ENCODE data around the gene GUCY1A1.

The GUCY1A1 gene

DNA sequence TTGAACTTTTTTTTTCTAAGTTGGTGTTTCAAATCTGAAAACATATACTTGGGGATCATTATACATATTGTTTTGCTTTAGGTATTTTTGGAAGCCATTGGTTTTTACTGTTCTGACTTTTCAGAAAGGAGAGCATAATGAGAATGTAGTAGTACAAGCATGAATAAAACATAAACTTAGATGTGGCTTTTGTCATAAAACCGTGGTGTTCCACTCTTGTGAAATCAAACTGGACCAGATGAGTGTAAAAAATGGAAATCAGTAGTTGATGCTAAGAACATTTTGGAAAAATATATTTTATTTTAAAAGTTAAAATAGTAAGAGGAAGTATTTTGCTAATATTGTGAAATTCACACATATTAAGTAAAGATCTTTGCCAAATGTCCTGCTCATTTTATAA, 29.6 kb downstream of the GUCY1A1 start:
- TF ChIP-seq CTCF (IDR thresholded peaks at IDR 0.05; ENCODE audit: low read depth, low read length), result no peak
- no peak overlapping the region for H3K4me3 ChIP-seq (ENCODE audit: low read depth, low read length)
- in situ Hi-C loops (cut with HindIII; ENCODE audit: low sequenced_read_pairs), result no loop called here
- no peak for DNase-seq (ENCODE audit: low read depth, low spot score)

- DNase-seq (ENCODE audit: low read depth, low spot score), result no peak
- TF ChIP-seq CTCF (IDR thresholded peaks at IDR 0.05; ENCODE audit: low read depth, low read length), result no peak
- H3K4me3 ChIP-seq (ENCODE audit: low read depth, low read length), result no peak overlapping the region
- in situ Hi-C loops (cut with HindIII; ENCODE audit: low sequenced_read_pairs), result no loop called here
Observed at GRCh38 chr4:155696726-155697125, 30.1 kb downstream of the GUCY1A1 start.

DNA sequence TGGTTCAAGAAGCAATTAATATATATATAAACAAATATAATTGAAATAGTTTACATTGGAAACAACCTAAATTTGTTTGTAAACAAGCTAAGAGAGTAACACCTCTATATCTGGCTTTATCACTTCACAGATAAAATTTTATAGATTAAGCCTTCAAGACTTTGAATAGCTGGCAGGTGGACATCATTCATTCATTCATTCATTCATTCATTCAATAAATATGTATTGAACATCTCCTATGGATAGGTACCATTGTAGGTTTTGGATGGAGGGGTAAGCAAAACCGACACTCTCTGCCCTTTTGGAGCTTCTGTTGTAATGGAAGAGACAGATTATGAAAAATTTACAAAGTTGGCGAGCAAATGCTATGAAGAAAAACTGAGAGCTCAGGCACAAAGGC, 35.2 kb downstream of the GUCY1A1 start:
- DNase-seq (ENCODE audit: low read depth, low spot score), result no peak
- TF ChIP-seq CTCF (IDR thresholded peaks at IDR 0.05; ENCODE audit: low read depth, low read length), result no peak
- in situ Hi-C loops (cut with HindIII; ENCODE audit: low sequenced_read_pairs), result no loop called here
- no peak overlapping the region for H3K4me3 ChIP-seq (ENCODE audit: low read depth, low read length)

DNA sequence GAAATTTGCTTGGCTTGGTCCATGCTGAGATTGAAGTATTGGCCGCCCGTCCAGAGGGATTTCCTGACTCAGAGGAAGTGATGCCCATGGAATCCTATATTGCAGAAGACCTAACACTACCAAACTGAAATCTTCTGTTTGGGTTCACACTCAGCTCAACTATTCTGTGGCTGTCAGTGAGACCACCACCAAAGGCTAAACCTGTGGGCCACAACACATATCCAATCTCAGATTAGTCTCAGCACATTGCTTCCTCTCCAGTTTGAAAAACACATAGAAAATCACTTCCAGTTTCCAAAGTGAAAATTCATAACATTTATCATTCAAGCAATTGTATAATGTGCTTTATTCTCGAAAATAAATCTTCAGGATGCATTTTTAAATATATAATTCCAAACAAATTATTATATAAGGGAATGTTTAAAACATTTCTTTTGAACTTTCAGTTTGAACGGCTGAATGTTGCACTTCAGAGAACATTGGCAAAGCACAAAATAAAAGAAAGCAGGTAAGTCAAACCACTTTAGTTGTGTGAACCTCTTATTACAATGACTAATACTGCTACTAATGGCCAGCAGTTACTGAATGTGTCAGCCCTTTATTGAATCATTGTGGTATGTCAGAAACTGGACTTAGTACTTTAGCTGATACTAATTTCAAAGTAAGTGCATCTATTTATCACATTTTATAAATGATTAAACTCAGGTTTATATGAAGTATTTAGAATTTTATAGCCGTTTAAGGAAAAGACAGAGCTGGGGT, 37.0 kb downstream of the GUCY1A1 start:
- DNase-seq (ENCODE audit: low read depth, low spot score), result peak; percentile 12
- in situ Hi-C loops (cut with HindIII; ENCODE audit: low sequenced_read_pairs), result no loop called here
- TF ChIP-seq CTCF (IDR thresholded peaks at IDR 0.05; ENCODE audit: low read depth, low read length), result no peak
- no peak overlapping the region for H3K4me3 ChIP-seq (ENCODE audit: low read depth, low read length)

- H3K4me3 ChIP-seq (ENCODE audit: low read depth, low read length), result no peak overlapping the region
- in situ Hi-C loops (cut with HindIII; ENCODE audit: low sequenced_read_pairs), result no loop called here
- no peak for DNase-seq (ENCODE audit: low read depth, low spot score)
- TF ChIP-seq CTCF (IDR thresholded peaks at IDR 0.05; ENCODE audit: low read depth, low read length), result no peak
Observed at GRCh38 chr4:155704841-155705404, 38.3 kb downstream of the GUCY1A1 start.

GRCh38 chr4:155705664-155706063, 39.0 kb downstream of the GUCY1A1 start:
- in situ Hi-C loops (cut with HindIII; ENCODE audit: low sequenced_read_pairs), result no loop called here
- TF ChIP-seq CTCF (IDR thresholded peaks at IDR 0.05; ENCODE audit: low read depth, low read length), result no peak
- peak; percentile 44 for DNase-seq (ENCODE audit: low read depth, low spot score)

More at GRCh38 chr4:155705664-155706063, 39.0 kb downstream of the GUCY1A1 start:
- H3K4me3 ChIP-seq (ENCODE audit: low read depth, low read length), result no peak overlapping the region
